Measurements from ENCODE around the gene LYRM4.

DNA sequence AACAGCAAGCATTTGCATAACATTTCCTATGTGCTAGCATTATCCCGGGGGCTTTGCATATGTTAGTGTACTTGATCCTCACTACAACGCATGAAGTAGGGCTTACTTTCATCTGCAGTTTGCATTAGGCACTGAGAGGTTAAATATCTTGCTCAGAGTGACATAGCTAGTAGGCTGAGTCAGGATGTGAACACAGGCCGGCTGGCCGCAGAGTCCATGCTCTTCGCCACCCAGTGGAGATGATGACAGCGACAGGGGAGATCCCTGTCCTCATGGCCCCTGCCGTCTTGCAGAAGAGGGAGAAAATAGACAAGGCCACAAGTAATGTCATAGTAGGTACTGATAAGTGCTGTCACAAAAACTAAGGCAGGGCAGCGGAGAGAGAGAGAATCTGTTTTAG lies 46.9 kb downstream of the LYRM4 start:
- TF ChIP-seq, protein P1, sequence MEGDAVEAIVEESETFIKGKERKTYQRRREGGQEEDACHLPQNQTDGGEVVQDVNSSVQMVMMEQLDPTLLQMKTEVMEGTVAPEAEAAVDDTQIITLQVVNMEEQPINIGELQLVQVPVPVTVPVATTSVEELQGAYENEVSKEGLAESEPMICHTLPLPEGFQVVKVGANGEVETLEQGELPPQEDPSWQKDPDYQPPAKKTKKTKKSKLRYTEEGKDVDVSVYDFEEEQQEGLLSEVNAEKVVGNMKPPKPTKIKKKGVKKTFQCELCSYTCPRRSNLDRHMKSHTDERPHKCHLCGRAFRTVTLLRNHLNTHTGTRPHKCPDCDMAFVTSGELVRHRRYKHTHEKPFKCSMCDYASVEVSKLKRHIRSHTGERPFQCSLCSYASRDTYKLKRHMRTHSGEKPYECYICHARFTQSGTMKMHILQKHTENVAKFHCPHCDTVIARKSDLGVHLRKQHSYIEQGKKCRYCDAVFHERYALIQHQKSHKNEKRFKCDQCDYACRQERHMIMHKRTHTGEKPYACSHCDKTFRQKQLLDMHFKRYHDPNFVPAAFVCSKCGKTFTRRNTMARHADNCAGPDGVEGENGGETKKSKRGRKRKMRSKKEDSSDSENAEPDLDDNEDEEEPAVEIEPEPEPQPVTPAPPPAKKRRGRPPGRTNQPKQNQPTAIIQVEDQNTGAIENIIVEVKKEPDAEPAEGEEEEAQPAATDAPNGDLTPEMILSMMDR (IDR thresholded peaks at IDR 0.05) = no peak
- TF ChIP-seq ZFX (IDR thresholded peaks at IDR 0.05; ENCODE audit: borderline replicate concordance) = no peak
